ENCODE measurements around the gene ATG9A.

DNA sequence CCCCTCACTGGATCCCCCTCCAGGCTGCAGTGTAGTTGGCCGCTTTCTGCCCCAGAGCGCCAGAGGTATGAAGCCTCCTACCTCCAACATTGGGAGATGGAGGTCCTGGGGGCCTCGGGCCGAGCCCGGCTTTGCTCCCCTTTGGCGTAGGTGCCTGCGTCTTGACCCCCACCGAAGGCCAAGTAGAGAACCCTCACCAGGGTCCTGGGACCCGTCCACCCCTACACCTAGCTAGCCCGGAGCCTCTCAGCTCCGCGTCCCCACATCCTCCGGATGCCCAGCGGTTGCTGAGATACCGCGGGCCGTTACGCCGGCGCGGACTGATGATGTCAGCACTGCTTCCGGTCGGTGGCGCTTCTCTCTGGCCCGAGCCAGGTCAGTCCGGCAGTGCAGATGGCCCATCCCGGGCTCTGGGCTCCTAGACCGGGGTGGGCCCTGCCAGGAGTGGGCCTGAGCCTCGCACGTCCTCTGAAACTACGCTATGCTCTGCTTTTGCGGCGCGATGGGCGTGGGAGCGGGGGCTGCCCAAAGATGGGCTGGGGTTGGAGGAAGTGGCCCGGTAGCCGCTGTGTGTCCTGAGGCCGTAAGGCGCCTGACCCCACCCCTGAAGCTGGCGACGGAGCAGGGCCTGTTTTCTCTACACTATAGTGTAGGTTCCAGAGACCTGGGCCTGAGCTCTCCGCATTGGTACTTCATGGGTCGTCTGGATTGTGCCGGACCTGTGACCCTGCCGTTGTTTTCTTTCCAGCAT lies 15.9 kb upstream of the ATG9A start, which contains the start of the genes GLB1L and STK16:
- TF ChIP-seq, protein P1, sequence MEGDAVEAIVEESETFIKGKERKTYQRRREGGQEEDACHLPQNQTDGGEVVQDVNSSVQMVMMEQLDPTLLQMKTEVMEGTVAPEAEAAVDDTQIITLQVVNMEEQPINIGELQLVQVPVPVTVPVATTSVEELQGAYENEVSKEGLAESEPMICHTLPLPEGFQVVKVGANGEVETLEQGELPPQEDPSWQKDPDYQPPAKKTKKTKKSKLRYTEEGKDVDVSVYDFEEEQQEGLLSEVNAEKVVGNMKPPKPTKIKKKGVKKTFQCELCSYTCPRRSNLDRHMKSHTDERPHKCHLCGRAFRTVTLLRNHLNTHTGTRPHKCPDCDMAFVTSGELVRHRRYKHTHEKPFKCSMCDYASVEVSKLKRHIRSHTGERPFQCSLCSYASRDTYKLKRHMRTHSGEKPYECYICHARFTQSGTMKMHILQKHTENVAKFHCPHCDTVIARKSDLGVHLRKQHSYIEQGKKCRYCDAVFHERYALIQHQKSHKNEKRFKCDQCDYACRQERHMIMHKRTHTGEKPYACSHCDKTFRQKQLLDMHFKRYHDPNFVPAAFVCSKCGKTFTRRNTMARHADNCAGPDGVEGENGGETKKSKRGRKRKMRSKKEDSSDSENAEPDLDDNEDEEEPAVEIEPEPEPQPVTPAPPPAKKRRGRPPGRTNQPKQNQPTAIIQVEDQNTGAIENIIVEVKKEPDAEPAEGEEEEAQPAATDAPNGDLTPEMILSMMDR (conservative IDR thresholded peaks at IDR 0.05; ENCODE audit: low read length) = no peak
- no peak for TF ChIP-seq EZH2phosphoT487 (IDR thresholded peaks at IDR 0.05; ENCODE audit: borderline replicate concordance)
